ENCODE results near the gene NXN.
A peak's percentile ranks its signal among the peaks of the same experiment; 100 is the strongest.
"Not testable (repeated sequence)": the region's sequence is repeated elsewhere in the genome, so short reads cannot be mapped to it uniquely, and the experiment has no call there.

The NXN gene

DNA sequence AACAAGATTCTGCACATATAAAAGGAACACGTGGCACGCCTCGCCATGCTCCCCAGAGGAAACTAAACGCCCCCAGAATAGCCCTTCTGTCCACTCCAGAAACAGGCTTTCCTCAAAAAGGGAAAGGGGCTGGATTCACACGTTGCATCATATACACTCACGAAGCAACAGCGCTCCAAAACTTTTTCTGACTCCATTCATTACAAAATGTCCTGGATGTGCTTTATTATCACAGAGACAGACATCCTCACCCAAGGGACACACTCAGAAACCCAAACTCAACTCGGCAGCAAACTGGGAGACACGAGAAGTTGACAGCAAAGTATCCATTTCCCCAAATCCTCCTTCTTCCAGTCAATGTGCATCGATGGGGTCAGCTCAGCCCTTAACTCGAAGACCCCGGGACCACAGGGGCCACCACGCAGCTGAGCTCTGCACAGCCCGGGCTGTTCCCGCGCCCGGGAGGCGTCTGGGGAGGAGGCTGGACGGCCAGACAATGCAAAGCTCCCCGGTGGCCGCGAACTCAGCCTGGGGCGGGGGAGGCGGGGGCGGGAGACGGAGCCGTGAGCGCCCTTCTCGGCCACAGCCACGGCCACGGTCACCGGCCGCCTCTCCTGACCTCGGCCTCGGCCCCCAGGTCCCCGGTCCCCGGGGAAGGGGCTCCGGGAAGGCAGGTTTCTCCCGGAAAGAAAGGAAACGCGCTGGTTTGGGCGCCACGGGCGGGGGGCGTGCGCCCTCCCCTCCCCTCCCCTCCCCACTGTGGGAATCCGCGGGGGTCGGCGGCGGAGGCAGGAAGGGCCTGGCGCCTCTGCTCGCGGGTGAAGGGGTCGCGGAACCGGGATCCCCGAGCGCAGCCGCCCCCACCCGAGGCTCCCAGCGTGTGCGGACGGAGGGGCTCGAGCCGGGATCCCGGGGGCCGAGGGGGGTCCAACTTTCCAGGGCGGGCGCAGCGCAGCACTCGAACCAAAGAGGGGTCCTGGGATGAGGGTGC, 1.2 kb downstream of the NXN start:
- no peak for DNase-seq

DNA sequence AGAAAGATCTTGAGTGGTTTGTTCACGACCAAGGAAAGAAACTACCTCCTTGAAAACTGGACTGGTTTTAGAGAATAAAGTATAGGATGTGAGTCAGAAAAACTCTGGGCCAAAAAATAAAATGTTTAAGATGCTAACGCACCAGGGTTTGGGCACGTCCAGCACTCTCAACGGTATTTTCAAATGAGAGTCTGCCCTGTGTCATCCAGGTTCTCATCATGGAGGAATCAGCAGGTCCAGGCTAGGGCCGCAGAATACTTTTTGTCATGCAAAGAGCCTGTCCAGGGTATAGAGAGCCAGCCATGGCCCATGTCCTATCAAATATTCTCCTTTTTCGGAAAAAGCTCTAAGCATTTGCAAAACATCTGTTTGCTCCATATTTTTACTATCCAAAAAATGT, 2.4 kb downstream of the NXN start:
- no peak for DNase-seq

DNA sequence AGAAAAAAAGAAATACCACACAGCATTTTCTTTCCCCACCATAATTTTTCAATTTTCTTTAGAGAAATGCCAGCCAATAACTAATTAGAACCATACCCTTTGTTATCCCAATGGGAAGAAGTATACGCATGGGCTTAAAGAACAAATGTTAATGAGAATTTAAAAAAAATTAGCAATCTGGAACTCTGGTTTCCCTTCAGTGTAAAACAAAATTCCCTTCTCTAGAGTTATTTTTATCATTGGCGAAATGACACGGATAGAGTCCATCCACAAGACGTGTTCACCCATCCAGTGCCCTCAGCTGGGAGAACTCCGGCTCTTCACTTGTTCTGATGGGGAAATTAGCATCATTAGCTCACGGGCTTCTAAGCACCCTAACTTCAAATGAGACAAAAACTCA, 3.3 kb downstream of the NXN start:
- DNase-seq: no peak

DNA sequence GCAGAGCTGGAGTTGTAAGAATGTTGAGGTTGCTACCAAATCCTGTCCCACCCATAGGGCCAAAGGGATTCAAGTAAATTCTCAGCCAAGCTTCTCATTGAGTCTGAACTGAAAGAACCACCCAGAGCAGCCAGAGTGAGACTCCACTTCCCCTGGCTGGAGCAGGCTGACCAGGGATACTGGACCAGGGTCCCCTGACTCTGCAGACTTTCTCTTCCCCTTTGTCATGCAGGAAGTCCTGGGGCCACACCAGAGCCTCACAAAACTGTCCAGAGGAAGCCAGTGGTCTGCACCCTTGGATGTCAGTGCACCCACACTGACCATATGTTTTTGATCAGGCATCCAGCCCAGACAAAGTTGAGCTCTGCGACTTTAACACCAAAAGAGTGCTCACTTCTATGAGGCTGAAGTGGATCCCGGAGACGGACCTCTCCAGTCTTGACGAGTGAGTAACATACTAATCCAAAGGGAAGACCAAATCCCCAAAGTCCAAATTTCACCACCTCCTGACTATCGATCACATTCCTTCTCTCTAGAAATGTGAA, 4.1 kb downstream of the NXN start:
- no peak for DNase-seq

DNA sequence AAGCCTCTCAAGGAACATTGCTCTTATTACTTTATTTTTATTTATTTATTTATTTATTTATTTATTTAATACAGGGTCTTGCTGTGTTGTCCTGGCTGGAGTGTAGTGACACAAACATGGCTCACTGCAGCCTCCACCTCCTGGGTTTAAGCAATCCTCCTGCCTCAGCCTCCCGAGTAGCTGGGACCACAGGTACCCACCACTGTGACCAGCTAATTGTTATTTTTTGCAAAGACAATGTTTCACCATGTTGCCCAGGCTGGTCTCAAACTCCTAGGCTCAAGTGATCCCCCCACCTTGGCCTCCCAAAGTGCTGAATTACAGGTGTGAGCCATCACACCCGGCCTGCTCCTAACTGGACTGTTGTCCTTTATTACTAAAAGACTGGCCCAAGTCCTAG, 4.8 kb downstream of the NXN start:
- DNase-seq: not testable (repeated sequence)

DNA sequence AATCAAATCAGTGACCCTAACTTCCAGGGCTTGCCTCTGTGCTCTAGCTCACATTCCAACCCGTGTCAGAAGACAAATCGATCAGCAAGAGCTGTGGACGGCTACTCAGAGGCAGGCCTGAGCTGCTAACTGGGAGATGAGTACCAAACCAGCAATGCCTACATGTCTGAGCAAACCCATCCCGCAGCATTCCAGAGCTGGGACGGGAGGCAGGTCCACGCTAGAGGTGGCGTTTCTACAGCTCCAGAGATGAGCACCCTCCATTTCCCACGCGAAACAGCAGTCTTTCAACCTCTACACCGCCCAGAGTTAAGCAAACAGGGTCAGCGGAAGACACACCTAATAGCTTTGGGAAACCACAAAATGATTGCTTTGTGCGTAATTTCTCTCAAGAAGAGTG, 6.5 kb downstream of the NXN start:
- DNase-seq: no peak

DNA sequence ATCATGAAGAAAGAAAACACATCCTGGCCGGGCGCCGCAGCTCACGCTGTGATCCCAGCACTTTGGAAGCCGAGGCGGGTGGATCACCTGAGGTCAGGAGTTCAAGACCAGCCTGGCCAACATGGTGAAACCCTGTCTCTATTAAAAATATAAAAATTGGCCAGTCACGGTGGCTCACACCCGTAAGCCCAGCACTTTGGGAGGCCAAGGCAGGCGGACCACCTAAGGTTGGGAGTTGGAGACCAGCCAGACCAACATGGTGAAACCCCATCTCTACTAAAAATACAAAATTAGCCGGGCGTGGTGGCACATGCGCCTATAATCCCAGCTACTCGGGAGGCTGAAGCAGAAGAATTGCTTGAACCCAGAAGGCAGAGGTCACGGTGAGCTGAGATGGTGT, 7.7 kb downstream of the NXN start:
- DNase-seq: not testable (repeated sequence)

DNA sequence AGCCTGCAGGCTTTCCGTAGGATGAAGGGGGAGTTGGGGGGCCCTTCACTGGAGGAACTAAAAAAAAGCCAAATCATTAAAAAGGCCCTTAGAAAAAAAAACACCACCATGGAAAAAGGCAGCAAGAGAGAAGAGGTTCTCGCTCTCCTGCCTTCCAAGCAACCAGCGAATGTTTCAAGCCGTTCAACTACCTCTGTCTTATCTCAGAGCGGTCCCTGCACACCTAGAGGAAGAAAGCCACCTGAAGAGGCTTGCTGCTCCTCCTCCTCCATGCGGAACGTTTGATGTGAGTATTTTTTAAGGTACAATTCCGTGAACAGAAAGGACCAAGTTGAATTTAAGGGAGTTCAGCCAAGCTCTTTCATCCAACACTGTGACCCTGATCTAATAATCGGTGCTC, 9.2 kb downstream of the NXN start:
- no peak for DNase-seq

DNA sequence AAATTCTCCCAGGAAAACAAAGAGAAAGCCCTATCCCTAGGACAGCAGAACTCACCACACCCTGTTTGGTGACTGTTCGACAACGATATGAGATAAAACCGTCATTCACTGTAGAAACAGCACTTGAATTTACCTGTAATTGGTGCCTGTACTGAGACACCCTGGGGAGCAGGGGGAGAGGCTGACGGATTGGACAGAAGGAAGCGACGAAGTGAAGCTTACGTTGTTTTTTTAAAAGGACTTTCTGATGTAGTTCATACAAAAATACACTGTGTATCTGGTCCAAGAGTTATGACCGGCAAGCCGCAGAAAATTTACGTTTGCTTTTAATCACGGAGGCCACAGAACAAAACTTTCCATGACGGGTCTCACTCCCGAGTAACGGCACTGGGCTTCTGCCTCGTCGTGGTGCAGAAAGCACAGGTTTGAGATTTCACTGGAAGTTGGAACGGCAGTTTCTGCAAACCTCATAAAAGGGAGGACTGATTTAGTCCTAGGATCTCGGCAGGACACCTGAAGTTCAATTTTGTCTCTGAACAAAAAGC, 9.7 kb downstream of the NXN start:
- DNase-seq: peak; percentile 18

DNA sequence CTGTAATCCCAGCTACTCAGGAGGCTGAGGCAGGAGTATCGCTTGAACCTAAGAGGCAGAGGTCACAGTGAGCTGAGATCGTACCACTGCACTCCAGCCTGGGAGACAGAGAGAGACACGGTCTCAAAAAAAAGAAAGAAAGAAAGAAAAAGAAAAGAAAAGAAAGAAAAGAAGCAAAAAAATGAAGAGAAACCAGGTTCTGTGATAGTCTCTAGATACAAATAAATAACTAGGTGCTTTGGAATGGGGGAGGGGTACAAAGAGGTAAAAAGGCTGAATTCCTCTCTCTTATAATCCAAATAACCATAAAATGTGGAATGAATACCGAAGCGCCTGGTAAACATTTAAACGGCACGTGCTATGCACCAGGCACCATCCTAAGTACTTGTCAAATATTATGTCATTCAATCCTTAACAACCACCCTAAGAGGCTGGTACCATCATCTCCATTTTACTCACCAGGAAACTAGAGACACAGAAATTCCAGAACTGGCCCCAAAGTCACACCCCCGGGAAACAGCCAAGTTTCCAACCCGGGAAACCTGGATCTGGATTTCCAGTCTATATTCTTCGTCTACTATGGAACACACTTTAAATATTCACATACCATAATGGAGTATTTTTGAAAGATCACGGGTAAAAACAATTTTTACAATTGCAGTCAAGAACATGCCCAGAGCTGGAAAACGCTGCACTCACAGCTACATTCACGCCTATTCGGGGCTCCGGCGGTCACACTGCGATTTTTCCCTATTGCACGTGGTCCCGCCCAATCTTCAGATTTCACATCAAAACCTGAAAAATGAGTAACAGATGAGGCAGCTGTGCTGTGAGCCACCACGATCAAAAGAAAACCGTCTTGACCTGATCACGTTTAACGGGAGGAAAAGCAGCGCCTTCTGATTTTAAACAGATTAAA, 10.5 kb downstream of the NXN start:
- no peak for DNase-seq

DNA sequence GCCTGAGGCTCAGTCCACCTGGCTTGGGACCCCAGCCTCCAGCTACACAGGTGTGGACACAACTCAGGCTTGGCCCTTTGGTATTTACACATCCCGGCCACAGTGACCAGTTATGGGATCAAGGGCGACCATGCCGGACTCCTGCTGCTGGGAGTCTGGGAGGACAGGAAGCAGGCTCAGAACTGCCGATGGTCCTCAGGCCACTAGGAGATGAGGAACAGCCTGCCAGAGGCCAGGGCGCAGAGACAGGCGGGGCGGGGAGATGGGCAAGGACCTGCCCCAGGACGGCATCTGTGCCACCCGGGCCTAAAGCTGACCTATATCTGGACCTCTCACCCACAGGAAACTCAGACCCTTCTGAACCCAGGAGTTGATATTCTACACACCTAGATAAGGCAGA, 12.5 kb downstream of the NXN start:
- no peak for DNase-seq

DNA sequence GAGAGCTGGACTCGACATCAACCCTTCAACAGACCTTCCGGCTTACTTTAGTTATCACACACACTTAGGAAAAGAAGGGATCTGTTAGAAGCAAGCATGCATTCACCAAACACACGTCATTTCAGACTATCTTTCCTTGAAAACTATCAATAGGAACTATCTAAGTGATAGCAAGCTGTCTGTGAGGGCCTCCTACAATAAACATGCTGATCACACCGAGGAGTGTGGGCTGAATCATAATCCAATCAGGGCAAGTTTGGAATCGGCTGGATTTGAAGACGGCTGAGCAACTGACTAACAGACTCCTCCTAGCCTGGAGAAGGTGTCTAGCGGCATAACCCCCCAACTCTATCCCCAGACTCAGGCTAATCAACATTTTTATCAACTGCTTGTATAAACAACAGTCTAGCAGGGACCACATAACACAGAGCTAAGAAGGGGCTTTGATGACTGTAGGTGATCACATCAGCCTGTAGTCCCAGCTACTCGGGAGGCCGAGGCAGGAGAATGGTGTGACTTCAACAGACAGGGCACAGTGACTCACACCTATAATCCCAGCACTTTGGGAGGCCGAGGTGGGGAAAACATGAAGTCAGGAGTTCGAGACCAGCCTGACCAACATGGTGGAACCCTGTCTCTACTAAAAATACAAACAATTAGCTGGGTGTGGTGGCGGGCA, 14.1 kb downstream of the NXN start:
- no peak for DNase-seq

DNA sequence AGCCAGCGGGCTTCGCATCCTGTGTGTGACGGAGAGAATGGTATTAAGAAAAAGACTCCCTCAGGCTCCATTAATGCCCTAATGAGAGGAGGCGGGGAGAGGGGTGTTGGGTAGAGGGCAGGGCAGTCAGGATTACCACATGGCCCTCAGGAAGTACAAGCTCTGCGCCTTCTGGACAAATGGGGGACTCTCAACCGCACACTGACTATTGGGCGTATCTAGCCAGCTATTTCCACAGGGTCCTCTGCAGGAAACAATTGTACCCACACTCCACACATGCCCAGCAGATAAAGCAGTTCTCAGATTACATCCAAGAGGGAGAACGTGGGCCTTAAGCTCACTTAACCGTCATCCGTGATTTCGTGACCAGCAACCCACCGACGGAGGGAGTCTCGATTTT, 14.7 kb downstream of the NXN start:
- no peak for DNase-seq

DNA sequence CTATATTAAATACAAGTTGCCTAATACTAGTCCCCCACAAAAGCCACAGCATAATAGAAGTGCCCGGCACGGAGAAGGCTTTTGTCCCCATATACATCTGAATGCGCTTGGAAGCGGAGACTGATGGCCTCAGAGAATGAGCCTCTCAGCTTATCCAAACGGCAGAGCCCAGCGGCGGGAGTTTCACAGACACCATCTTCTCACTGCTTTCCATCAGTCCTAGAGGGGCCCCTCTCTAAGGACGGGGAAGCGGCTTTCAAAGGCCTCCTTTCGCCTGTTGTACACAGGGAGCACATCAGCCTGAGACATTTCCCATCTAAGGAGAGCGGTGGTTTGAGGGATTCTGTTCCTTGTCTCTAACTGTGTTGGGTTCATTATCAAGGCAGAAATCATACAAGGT, 16.9 kb downstream of the NXN start:
- DNase-seq: no peak

DNA sequence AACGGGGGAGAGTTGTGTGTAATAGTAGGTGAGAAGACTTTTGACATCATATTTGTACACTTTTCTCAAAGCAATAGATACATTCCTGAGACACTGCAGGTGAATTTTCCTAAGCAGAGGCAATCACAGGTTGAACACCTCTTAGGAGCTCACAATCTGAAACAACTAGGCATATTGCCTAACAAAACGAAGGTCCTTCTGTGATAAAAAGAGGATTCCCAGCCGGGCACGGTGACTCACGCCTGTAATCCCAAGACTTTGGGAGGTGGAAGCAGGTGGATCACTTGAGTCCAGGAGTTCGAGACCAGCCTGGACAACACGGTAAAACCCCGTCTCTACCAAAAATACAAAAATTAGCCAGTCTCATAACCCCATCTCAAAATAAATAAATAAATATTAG, 17.4 kb downstream of the NXN start:
- DNase-seq: no peak

DNA sequence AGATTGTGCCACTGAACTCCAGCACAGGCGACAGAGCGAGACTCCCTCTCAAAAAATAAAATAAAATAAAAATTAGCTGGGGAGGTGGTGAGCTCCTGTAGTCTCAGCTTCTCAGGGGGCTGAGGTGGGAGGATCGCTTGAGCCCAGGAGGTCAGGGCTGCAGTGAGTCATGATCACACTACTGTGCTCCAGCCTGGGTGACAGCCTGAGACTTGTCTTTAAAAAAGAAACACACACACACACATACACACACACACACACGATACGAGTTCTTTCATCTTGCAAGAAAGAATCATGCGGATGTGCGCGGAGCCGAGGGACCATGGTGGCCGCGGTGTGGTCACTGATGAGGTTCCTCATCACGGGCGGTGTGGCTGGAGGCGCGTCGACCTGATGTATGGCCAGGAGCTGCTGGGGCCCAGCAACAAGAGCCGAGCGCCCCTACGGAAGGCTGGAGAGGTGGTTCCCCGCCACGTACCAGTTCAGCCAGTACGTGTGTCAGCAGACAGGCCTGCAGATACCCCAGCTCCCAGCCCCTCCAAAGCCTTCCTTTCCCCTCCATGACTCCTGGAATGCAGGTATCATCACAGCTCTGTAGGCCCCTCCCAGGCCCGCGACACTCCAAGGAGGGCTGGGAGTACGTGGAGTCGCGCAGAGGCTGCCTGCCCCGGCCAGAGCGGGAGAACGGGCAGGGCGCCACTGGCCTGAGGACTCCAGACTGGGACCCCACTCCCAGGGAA, 20.7 kb downstream of the NXN start:
- DNase-seq: no peak

DNA sequence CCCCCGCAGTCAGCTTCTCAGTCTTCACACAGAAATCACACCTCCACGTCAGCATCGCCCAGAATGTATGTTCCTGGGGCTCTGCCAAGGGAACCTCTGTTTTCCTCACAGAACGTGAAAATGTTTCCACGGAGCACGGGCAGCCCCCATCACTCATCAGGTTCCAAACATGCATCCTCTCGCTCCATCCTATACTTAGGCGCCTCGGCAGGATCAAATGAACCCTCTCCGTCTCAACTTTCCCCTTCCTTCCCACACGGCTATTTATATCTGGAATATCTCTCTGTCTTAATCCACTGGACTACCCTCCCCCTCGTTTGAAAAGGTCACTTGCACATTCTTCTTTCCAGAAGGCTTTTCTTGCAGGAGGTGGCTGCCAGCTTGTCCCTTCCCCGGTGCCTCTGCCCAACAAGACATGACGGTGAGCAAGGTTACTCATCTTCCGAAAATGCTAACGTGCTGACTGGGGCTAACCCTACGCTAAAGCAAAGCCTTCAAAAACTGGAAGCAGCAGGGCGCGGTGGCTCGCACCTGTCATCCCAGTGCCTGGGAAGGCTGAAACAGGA, 21.6 kb downstream of the NXN start:
- no peak for DNase-seq

DNA sequence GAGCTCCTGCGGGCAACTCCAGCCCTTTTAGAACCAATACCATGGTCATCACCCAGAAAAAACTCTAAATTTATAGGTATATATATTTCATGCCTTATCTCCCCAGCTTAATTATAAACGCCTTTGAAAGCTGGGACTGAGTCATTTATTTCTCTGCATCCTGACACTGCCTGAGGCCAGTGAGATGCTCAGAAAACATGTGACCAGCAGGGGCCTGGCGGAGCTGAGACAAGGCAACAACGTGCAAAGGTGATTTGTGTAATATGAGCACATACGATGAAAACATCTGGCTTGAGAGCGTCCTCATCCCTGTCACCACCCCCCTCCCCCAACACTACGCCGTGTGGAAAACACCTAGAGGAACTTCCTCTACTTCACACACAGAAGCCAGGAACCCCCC, 22.7 kb downstream of the NXN start:
- DNase-seq: no peak

DNA sequence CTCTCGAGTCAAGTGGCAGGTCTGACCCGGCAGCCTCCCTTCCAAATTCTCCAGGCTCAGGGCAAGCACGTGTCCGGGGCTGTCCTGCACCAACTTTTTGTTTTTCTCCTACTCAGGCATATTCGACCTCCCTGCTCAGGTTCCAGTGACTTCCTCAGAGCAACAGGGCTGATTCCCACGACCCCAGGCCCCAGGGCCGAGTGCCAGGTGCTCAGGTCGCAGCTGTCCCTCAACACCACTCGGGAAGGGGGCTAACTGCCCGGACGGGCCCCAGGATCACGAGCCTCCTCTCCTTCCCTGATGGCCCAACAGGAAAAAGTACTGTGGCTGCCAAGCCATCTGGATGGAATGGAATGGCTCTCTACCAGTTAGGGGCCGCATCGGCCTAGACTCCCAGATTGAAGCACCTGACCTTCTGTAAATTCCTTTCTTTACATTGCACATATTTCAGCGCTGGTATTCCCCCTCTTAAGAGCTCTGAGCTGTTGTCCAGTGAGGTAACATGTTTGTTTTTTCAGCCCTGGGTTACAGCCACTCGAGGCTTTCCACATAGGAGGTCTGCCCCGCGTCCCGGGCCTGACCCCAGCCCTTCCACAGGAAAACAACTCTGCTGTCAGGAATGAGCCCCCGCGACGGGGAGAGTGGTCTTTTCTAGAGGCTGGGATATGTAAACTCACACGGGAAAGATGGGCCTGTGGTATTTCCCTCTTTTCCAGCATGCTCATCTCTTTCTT, 25.0 kb downstream of the NXN start:
- no peak for DNase-seq

DNA sequence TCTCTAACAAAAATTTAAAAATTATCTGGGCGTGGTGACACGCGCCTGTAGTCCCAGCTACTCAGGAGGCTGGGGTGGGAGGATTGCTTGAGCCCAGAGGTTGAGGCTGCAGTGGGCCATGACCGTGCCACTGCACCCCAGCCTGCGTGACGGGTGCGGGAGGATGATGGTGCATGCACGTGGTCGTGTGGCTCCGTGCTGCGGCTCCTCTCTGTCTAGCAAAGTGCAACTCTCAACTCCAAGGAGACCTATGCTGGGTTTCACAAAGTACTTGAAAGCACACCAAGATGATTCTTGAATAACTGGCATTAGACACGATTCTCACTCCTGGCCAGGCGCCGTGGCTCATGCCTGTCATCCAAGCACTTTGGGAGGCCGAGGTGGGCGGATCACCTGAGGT, 25.8 kb downstream of the NXN start:
- no peak for DNase-seq

DNA sequence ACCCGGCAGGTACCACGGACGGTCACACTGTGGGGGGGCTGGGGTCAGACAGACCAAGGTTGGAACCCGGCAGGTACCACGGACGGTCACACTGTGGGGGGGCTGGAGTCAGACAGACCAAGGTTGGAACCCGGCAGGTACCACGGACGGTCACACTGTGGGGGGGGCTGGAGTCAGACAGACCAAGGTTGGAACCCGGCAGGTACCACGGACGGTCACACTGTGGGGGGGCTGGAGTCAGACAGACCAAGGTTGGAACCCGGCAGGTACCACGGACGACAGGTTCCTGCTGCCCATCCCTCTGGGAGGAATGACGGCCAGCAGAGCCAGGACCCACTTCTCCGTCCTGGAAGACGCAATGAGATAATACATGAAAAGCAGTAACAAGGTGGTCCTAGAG, 27.0 kb downstream of the NXN start:
- not testable (repeated sequence) for DNase-seq

All from DMS79 (cell line).